GM12892 (cell line): ENCODE measurements around the gene LTK.
A peak's percentile ranks its signal among the peaks of the same experiment; 100 is the strongest.
"Not testable (repeated sequence)": the region's sequence is repeated elsewhere in the genome, so short reads cannot be mapped to it uniquely, and the experiment has no call there.

Experiments used
- DNase-seq: peaks from one replicate; pipeline ENCODE4 v3.0.0; 2011; ENCODE audit not compliant: insufficient read length
- FAIRE-seq: peaks from 2 replicates; lab custom pipeline; 2011; peaks lifted over from hg19 to GRCh38; lab: Jason Lieb, UNC
- POLR2A ChIP-seq: IDR thresholded peaks from 2 replicates; pipeline ENCODE4 v1.6.1; 2011; ENCODE audit warnings: low read depth, low read length, control low read depth
- POLR2AphosphoS5 ChIP-seq: IDR thresholded peaks from 2 replicates; pipeline ENCODE4 v1.6.1; 2011; ENCODE audit warnings: low read depth, low read length, control low read depth
- TAF1 ChIP-seq: IDR thresholded peaks from 2 replicates; pipeline ENCODE4 v1.6.1; 2011; ENCODE audit warnings: low read depth, mild to moderate bottlenecking, control low read depth, low read length, borderline replicate concordance

The LTK gene

DNA sequence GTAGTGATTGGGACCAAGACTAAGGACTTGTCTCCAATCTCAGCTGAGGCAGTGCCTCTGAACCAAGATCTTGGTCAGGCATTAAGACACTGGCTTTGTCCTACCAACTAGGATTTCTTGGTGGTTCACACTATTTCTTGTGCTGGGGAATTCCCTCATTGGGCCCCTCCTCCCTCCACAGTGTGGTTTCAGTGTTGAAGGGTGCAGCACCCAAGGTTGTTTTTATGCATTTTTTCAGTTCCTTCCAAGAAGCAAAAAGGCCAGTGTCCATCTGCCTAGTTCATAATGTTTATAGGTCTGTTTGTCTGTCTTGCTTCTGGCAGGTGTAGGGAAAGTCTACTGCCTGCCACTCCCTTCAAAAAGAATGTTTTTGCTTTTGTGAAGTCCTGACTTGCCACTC is 30.5 kb downstream of the LTK start:
- TF ChIP-seq POLR2A (0 out of 2 replicates have a peak, but pooled peaks have one; percentile 30), TAF1 (no peak)
- FAIRE-seq = peak; percentile 94
- no peak for DNase-seq

DNA sequence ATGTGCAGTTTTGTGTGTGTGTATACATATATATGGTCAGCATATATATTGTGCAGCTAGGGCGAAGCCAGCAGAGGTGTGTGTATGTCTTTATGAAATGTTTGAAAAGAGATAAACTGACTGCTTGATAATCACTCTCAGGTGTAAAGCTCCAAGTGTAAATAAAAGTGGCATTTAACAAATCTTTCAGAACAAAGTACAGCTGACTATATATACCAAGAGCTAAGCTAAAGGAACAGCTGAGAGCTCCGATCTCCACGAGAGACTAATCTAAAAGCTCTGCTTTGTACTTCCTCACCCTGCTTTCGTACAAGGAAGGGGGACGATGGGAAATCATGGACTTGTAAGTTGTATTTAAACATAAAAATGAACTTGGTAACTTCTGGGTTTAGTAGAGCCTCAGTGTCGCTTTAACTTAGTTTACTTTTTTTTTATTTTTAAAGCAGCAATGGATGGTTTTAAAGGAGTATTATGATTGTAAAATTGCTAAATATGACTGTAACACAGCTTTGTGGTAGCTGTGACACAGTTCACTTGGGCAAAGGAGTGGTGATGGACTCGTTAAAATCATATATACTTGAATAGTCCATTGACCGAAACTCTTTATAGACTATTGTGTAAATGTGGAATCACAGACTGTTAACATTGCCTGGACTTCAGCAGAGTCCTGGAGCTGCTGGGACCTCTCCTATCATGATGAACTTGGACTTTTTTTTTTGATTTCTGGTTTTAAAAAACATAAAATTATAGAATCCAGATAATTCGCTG is 31.3 kb downstream of the LTK start:
- no peak for FAIRE-seq

DNA sequence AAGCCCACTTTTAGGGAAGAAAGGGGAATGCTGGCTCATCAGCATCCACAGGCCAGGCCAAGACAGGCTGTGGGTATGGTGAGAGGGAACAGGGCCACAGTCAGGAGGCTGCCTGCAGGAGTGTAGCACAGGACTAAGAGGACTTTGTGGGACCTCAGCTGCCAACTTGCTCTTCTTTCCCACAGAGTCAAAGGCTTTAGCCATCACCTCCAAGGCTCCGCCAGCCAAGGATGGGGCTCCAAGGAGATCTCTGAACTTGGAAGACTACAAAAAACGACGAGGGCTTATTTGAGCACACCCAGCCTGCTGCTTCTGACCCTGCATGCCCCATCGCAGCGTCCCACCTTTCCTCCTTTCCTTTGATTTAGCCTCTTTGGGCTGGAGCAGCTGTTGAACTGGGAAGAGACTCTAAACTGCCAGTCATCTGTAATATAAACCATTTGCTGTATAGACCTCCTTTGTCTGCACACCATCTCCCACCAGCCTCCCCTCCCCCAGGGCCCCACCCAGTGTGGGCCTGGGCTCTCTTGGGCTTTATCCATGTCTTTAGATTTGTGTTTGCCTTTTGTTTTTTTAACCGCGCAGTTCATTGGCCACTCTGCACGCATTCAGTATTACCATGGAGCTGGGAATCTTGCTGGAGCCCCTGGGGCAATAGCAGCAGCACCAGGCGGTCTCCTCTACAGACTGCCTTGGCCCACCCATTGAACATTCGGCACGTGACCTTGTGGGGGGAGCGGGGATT is 33.1 kb downstream of the LTK start:
- DNase-seq (no peak), FAIRE-seq (no peak)
- no peak for TF ChIP-seq TAF1
- TF ChIP-seq POLR2AphosphoS5 = no peak
- no peak for TF ChIP-seq POLR2A

More for the DNA sequence above, 31.3 kb downstream of the LTK start:
- TF ChIP-seq POLR2A = no peak
- no peak for TF ChIP-seq POLR2AphosphoS5
- no peak for TF ChIP-seq TAF1
- no peak for DNase-seq

DNA sequence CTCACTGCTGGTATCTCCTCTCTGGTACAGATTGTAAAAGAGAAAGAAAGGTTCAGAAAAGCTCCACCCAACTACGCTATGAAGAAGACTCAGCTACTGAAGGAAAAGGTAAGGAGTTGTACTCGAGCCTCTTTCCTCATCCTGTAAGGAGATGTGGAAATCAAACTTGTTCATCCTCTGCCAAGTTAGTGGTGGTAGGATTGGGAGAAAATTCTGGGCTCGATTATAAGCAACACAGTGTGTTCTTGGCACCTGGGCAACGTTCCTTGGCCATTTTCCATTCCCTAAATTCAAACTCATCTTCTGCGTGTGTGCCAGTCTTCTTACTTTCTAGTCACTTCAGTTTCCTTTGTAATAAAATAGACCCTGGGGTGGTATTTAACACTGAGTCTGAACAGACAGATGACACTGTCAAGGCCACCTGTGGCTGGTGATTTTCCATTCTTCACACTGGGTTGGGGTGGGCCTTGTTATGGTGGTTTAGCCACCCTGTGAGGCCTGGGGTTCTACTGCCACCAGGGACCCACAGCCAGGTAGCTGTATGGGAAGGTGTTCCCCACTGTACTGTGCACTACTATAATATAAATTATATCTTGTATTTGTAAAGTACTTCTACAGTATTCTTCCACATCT is 37.1 kb downstream of the LTK start:
- no peak for DNase-seq
- no peak for FAIRE-seq
- TF ChIP-seq POLR2AphosphoS5 (no peak), POLR2A (no peak), TAF1 (no peak)

GRCh38 chr15:41474941-41475340 is 38.7 kb downstream of the LTK start:
- DNase-seq (no peak), FAIRE-seq (no peak)
- no peak for TF ChIP-seq POLR2AphosphoS5
- TF ChIP-seq POLR2A = no peak
- TF ChIP-seq TAF1 = no peak

DNA sequence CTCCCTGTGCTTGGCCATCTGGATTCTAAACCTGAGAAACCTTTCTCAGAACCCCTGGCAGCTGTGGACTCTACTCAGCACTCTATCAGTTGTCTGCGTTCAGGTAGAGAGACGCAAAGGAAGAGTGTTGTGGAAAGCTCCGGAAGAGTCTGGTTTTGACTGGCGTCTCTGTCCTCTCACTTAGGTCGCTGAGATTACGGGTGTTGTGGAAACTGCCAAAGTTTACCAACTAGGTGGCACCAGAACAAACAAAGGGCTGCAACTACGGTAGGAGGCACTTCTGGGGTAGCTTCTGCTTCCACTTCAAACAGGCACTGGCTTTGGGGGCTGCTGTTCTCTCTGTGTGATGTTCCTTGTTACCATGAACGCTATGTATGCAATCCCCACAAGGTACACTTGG is 39.2 kb downstream of the LTK start:
- DNase-seq = no peak
- no peak for FAIRE-seq
- TF ChIP-seq TAF1 (no peak), POLR2A (no peak), POLR2AphosphoS5 (no peak)

- TF ChIP-seq TAF1 (no peak), POLR2A (no peak), POLR2AphosphoS5 (no peak)
- FAIRE-seq (no peak), DNase-seq (no peak)
Observed at GRCh38 chr15:41473418-41473817, 40.2 kb downstream of the LTK start.

- not testable (repeated sequence) for DNase-seq, FAIRE-seq
Observed at GRCh38 chr15:41469644-41470043, 44.0 kb downstream of the LTK start.

DNA sequence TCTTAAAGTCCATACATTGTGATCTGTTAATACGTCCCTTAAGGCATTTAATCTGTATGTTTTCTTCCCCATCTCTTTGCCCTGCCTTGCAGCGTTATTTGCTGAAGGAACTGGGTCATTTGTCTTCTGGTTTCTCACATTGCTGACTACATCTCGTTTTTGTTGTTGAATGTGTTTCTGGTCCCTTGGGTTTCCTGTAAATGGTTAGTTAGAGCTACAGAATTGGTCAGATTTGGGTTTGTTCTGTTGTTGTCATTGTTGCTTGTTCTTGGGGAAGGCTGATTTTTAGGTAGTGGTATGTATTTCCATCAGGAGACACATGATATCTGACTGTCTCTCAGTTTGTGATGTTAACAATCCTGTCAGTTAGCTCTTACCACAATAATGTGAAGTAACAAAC is 46.9 kb downstream of the LTK start:
- no peak for TF ChIP-seq TAF1
- no peak for TF ChIP-seq POLR2A
- TF ChIP-seq POLR2AphosphoS5 = no peak
- no peak for DNase-seq
- no peak for FAIRE-seq

- DNase-seq = no peak
- FAIRE-seq = peak; percentile 63
- TF ChIP-seq POLR2A = no peak
- no peak for TF ChIP-seq POLR2AphosphoS5
- no peak for TF ChIP-seq TAF1
Observed at GRCh38 chr15:41465822-41466421, 47.7 kb downstream of the LTK start.

- no peak for TF ChIP-seq TAF1
- TF ChIP-seq POLR2AphosphoS5 = no peak
- no peak for TF ChIP-seq POLR2A
- FAIRE-seq = no peak
- DNase-seq = no peak
Observed at GRCh38 chr15:41464889-41465580, 48.6 kb downstream of the LTK start.
